Endothelial cell of umbilical vein (primary cell): ENCODE measurements around the gene MAPKAP1. TPM values are rescaled to one million over a fixed set of nuclear protein-coding genes. Genes with fewer than 3 reads are reported as not detected.
A peak's percentile ranks its signal among the peaks of the same experiment; 100 is the strongest.

Experiments used
- BruUV-seq: library from RNA; stranded (reverse); fragments of 400-500 nt; replicated peaks from 2 replicates; lab custom pipeline; 2021; lab: Mats Ljungman, UMichigan
- CTCF ChIA-PET: fragments of 300-600, 350-600 bp; sonication (Branson Sonifier 250); formaldehyde crosslinking; loops from one replicate; lab custom pipeline; 2021; ENCODE audit warnings: antibody characterized with exemption, inconsistent platforms; lab: Charles Lee
- POLR2A ChIA-PET: fragments of 300-600, 350-600 bp; sonication (Branson Sonifier 250); formaldehyde crosslinking; loops from one replicate; lab custom pipeline; 2021; ENCODE audit warnings: antibody characterized with exemption, inconsistent platforms; lab: Charles Lee
- DNase-seq: peaks from one replicate; pipeline ENCODE4 v3.0.0-alpha.2; 2011; ENCODE audit warnings: low read depth, low spot score
- FAIRE-seq: peaks from 2 replicates; lab custom pipeline; 2011; peaks lifted over from hg19 to GRCh38; lab: Jason Lieb, UNC
- H2AFZ ChIP-seq: 2 replicates; pipeline ENCODE4 v1.6.0; 2012; ENCODE audit warnings: low read depth, low read length, control low read depth, inconsistent platforms
- H3K27ac ChIP-seq: 2 replicates; pipeline ENCODE4 v1.5.1; 2011; ENCODE audit warnings: low read depth, mild to moderate bottlenecking, control low read depth, low read length, moderate library complexity; ENCODE audit not compliant: insufficient read depth
- H3K27me3 ChIP-seq, 2 experiments: 2 replicates each; pipeline versions ENCODE4 v1.6.0 to v1.6.1; 2011; ENCODE audit warnings: low read length in 2 of 2, mixed read lengths in 1 of 2; ENCODE audit not compliant: control insufficient read depth in 2 of 2, insufficient read depth in 2 of 2
- H3K36me3 ChIP-seq, 2 experiments: 2 replicates in 1 of 2; 3 replicates in 1 of 2; pipeline ENCODE4 v1.5.1; 2011; ENCODE audit warnings: low read length in 2 of 2, mild to moderate bottlenecking in 1 of 2, moderate library complexity in 1 of 2; ENCODE audit not compliant: control insufficient read depth in 2 of 2, insufficient read depth in 2 of 2; ENCODE audit errors: extremely low read depth in 1 of 2
- H3K4me1 ChIP-seq: 3 replicates; pipeline ENCODE4 v1.5.1; 2011; ENCODE audit warnings: mild to moderate bottlenecking, low read length; ENCODE audit not compliant: control insufficient read depth, insufficient read depth; ENCODE audit errors: extremely low read depth
- H3K4me2 ChIP-seq: 2 replicates; pipeline ENCODE4 v1.6.1; 2011; ENCODE audit warnings: low read length, control low read depth, mixed read lengths; ENCODE audit not compliant: insufficient read depth
- H3K4me3 ChIP-seq, 3 experiments: fragments of 200-600 bp in 1 of 3; sonication (generic), shearing (Covaris generic) in 1 of 3; replicated peaks in 1 of 3; 2 replicates each; pipeline ENCODE4 v1.5.1; 2011 to 2016; ENCODE audit warnings: control low read depth in 3 of 3, low read length in 3 of 3, mild to moderate bottlenecking in 2 of 3, inconsistent platforms in 1 of 3, low read depth in 1 of 3, moderate library complexity in 1 of 3; ENCODE audit not compliant: insufficient read depth in 1 of 3
- H3K79me2 ChIP-seq: 2 replicates; pipeline ENCODE4 v1.6.0; 2012; ENCODE audit warnings: low read length, inconsistent platforms; ENCODE audit not compliant: control insufficient read depth, insufficient read depth
- H3K9ac ChIP-seq: replicated peaks from 2 replicates; pipeline ENCODE3; 2011; ENCODE audit warnings: low read length, control low read depth; ENCODE audit not compliant: insufficient read depth; ENCODE audit errors: extremely low read depth
- H3K9me1 ChIP-seq: replicated peaks from 3 replicates; pipeline ENCODE4 v1.6.0; 2011; ENCODE audit warnings: mild to moderate bottlenecking, low read length; ENCODE audit not compliant: control insufficient read depth, insufficient read depth; ENCODE audit errors: extremely low read depth
- H3K9me3 ChIP-seq: replicated peaks from 2 replicates; pipeline ENCODE4 v1.5.1; 2012; ENCODE audit warnings: low read length, inconsistent platforms; ENCODE audit not compliant: control insufficient read depth, insufficient read depth
- H4K20me1 ChIP-seq: replicated peaks from 2 replicates; pipeline ENCODE3; 2011; ENCODE audit warnings: mild to moderate bottlenecking, low read length; ENCODE audit not compliant: control insufficient read depth, insufficient read depth; ENCODE audit errors: extremely low read depth
- EZH2 ChIP-seq: IDR thresholded peaks from 2 replicates; pipeline ENCODE4 v1.6.1; 2012; ENCODE audit warnings: borderline replicate concordance, low read depth, mild to moderate bottlenecking, moderate library complexity, low read length, inconsistent platforms; ENCODE audit not compliant: severe bottlenecking
- FOS ChIP-seq: IDR thresholded peaks from 2 replicates; pipeline ENCODE4 v1.6.1; 2011; ENCODE audit warnings: mild to moderate bottlenecking, low read length, moderate library complexity, borderline replicate concordance; ENCODE audit not compliant: insufficient read depth
- GATA2 ChIP-seq: IDR thresholded peaks from 2 replicates; pipeline ENCODE4 v1.7.0; 2011; ENCODE audit warnings: low read depth, mild to moderate bottlenecking, moderate library complexity, mixed read lengths, low read length; ENCODE audit not compliant: insufficient read length, insufficient read depth
- JUN ChIP-seq: IDR thresholded peaks from 2 replicates; pipeline ENCODE4 v1.6.1; 2011; ENCODE audit warnings: borderline replicate concordance, low read depth; ENCODE audit not compliant: insufficient read length, insufficient read depth
- MYC ChIP-seq: IDR thresholded peaks from one replicate; pipeline ENCODE4 v1.6.1; 2011; ENCODE audit warnings: mild to moderate bottlenecking, low read depth, low read length
- POLR2A ChIP-seq: IDR thresholded peaks from 2 replicates; pipeline ENCODE4 v1.6.1; 2012; ENCODE audit warnings: low read depth, mild to moderate bottlenecking, control low read depth, low read length
- POLR2AphosphoS5 ChIP-seq: IDR thresholded peaks from 2 replicates; pipeline ENCODE4 v1.6.1; 2012; ENCODE audit warnings: low read depth, mild to moderate bottlenecking, control low read depth, low read length, moderate library complexity; ENCODE audit not compliant: insufficient read depth
- dilution Hi-C: fragments of 300-500 bp; cut with MboI; formaldehyde crosslinking; loops from one replicate; pipeline ENCODE4 v1.15.0; 2019; ENCODE audit warnings: low sequenced_read_pairs; ENCODE audit not compliant: extremely low pct_ligation_motif_present
- intact Hi-C: fragments of 100-400 bp; cut with micrococcal nuclease; formaldehyde crosslinking; loops from one replicate; pipeline ENCODE4 v1.10.0; 2022
- polyA plus RNA-seq, 4 experiments: library from polyadenylated mRNA; depleted of rRNA in 3 of 4; stranded (reverse) in 3 of 4; unstranded in 1 of 4; fragments of >200 nt; gene quantifications; 2 replicates each; pipeline versions ENCODE4 v1.2.1 to v1.2.3, GENCODE V29; 2011 to 2012; ENCODE audit warnings: missing spikeins in 1 of 4
- total RNA-seq: library from RNA; stranded (reverse); gene quantifications from 2 replicates; pipeline ENCODE4 v1.2.3, GENCODE V29; 2021
- TF ChIP-seq, protein P1 (sequence below), 2 donors: IDR thresholded peaks; 1 replicate in 1 of 2; 2 replicates in 1 of 2; pipeline ENCODE4 v1.5.1; 2011; ENCODE audit warnings: low read length in 2 of 2, mild to moderate bottlenecking in 2 of 2, moderate library complexity in 2 of 2, control low read depth in 1 of 2, inconsistent platforms in 1 of 2, low read depth in 1 of 2; ENCODE audit not compliant: insufficient read depth in 1 of 2; ENCODE audit errors: extremely low read depth in 1 of 2
- TF ChIP-seq, protein P2 (sequence below): IDR thresholded peaks from 2 replicates; pipeline ENCODE4 v1.6.1; 2011; ENCODE audit not compliant: insufficient read depth, insufficient read length

The MAPKAP1 gene
- total and polyA plus RNA-seq, 2 donors (not counting 3 experiments of a cell fraction or from before 2014, with no cell fraction given), result 61.9 to 99.1 TPM

DNA sequence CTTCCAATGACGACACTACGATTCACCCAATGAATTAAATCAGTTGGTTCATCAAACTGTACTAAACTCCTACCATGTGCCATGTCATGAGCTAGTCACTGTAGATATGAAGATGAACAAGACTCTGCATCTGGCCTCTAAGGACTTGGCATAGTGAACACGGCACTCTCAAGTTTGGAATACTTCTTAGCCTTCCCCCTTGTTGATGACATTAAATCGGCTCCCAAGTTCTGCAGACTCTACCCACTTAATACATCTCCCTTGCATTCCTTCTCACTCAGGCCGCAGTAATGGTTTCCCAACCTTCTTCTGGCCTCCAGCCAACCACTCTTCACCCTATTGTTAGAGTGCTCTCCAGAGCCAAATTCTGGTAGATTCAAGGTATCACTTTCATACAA lies 184.7 kb downstream of the MAPKAP1 start:
- TF ChIP-seq, protein P1, sequence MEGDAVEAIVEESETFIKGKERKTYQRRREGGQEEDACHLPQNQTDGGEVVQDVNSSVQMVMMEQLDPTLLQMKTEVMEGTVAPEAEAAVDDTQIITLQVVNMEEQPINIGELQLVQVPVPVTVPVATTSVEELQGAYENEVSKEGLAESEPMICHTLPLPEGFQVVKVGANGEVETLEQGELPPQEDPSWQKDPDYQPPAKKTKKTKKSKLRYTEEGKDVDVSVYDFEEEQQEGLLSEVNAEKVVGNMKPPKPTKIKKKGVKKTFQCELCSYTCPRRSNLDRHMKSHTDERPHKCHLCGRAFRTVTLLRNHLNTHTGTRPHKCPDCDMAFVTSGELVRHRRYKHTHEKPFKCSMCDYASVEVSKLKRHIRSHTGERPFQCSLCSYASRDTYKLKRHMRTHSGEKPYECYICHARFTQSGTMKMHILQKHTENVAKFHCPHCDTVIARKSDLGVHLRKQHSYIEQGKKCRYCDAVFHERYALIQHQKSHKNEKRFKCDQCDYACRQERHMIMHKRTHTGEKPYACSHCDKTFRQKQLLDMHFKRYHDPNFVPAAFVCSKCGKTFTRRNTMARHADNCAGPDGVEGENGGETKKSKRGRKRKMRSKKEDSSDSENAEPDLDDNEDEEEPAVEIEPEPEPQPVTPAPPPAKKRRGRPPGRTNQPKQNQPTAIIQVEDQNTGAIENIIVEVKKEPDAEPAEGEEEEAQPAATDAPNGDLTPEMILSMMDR (IDR thresholded peaks at IDR 0.05; ENCODE audit: extremely low read depth in 1 of 2, insufficient read depth in 1 of 2, low read depth in 1 of 2, low read length in 2 of 2), result no peak
- TF ChIP-seq POLR2AphosphoS5 (no peak), EZH2 (no peak), FOS (no peak), GATA2 (no peak), JUN (no peak), MYC (no peak), POLR2A (no peak)
- TF ChIP-seq, protein P2, sequence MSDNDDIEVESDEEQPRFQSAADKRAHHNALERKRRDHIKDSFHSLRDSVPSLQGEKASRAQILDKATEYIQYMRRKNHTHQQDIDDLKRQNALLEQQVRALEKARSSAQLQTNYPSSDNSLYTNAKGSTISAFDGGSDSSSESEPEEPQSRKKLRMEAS, result no peak
- ChIA-PET POLR2A (interaction anchor here (1.4 kb wide), 1 partner anchor 28 kb away, joined by 3 read pairs; no protein-coding TSS in a partner anchor), CTCF (interaction anchor here (0.9 to 1.7 kb wide), 4 partner anchors 9 to 114 kb away, joined by 3 to 10 read pairs (median 6); no protein-coding TSS in a partner anchor)
- H3K4me1 ChIP-seq, result peaks cover 52% of the 10 kb centered on the region
- dilution Hi-C loops, result no loop called here
- H3K36me3 ChIP-seq, result peaks cover 0 to 3% of the 10 kb centered on the region in 2 experiments
- H3K4me2 ChIP-seq, result peak overlapping the region; percentile 68
- no peaks in the 10 kb centered on the region for H3K9me1 ChIP-seq
- H3K79me2 ChIP-seq, result peaks cover 5% of the 10 kb centered on the region
- no peak overlapping the region for H2AFZ ChIP-seq
- peak overlapping the region; percentile 18 for H3K9ac ChIP-seq
- no peak overlapping the region for H3K4me3 ChIP-seq
- H4K20me1 ChIP-seq, result no peaks in the 10 kb centered on the region
- intact Hi-C loops, result no loop called here
- peak overlapping the region; percentile 80 for H3K27ac ChIP-seq
- peak; percentile 16 for DNase-seq
- FAIRE-seq, result peak; percentile 69
- H3K9me3 ChIP-seq, result no peaks in the 10 kb centered on the region
- no peaks in the 10 kb centered on the region for H3K27me3 ChIP-seq
- TSS peak; percentile 70 for BruUV-seq
